K562 treated with DMSO at 1 percent for 24 hours (cell line): ENCODE results near the gene INO80. TPM values are rescaled to one million over a fixed set of nuclear protein-coding genes. Genes with fewer than 3 reads are reported as not detected.

Experiments
- total RNA-seq: library from RNA; unstranded; fragments of 300-600 nt; gene quantifications from 2 replicates; pipeline ENCODE4 v1.2.3, GENCODE V29; 2022; ENCODE audit warnings: low read depth; ENCODE audit not compliant: insufficient read depth

INO80 gene
- total RNA-seq: 11.5 and 11.8 TPM in 2 replicates

GRCh38 chr15:41116116-41116961, at the start of gene INO80:
INO80 (minus strand) TSS chr15:41116280; CDS start chr15:41096310, 19,970 bp downstream.

GRCh38 chr15:40952901-40953712, 163.0 kb downstream of the INO80 start, which contains the start of gene CHAC1:
CHAC1 (plus strand) TSS chr15:40953471; CDS start chr15:40953584, 113 bp downstream.

Other genes with a start within 250 kb of the INO80 start
- 1.9 and 2.5 TPM in 2 replicates for gene RHOV, start 242.0 kb downstream of the INO80 start, total RNA-seq
- gene VPS18, start 221.8 kb downstream of the INO80 start, total RNA-seq: 40.9 and 42.3 TPM in 2 replicates
- gene DLL4, start 186.9 kb downstream of the INO80 start, total RNA-seq: 0.91 and 1.6 TPM in 2 replicates
- 82.9 and 89.4 TPM in 2 replicates for gene CHAC1, start 162.8 kb downstream of the INO80 start, total RNA-seq
- not detected in 2 replicates for gene EXD1, start 114.5 kb upstream of the INO80 start, total RNA-seq
- 50.2 and 54.1 TPM in 2 replicates for gene CHP1, start 115.0 kb upstream of the INO80 start, total RNA-seq
- gene OIP5, start 216.3 kb upstream of the INO80 start, total RNA-seq: 68.3 and 69.8 TPM in 2 replicates
- gene NUSAP1, start 216.6 kb upstream of the INO80 start, total RNA-seq: 119 TPM in 2 replicates